ENCODE measurements around the gene COQ8A.

DNA sequence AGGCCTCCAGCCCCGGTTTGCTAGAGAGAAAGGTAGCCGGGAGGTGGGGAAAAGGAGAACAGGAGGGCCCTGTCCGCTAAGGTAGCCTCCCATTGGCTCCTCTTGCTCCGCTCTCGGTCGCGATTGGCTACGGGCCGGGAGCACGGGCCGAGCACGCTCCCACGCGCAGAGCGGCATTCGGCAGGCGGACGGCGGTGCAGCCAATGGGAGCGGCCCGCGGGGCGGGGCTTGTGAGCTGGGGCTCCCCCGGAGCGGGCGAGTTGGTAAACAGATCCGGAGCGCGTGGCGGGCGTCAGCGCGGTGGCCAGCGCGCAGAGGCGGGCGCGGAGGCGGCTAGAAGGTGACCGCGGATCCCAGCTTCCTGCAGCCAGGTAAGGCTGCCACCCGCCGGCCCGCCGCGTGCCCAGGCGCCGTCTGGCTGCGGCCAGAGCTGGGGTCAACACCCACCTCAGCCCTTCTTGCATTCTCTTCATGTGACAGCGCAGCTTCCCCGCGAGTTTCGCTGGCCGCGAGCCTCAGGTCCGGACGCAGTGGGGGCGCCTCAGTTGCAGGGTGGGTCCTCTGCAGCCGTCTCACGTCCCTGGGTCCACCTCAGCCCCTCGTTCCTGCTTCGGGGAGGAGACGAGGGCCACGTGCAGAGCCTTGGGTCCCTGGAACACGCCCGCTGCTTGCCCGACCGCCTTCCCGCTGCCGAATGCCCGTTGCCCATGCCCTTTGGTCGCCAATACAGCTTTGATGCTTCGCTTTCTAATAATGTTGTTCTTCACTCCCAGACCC is at the start of gene COQ8A:
- TF ChIP-seq EP300 (IDR thresholded peaks at IDR 0.05; ENCODE audit: borderline replicate concordance) (no peak), TEAD4 (IDR thresholded peaks at IDR 0.05) (no peak), RAD21 (IDR thresholded peaks at IDR 0.05; ENCODE audit: low read depth) (no peak), CREB1 (IDR thresholded peaks at IDR 0.05; ENCODE audit: low read depth) (no peak; the same call in 1 of the 2 replicates), TAF1 (IDR thresholded peaks at IDR 0.05; ENCODE audit: low read depth) (no peak; the same call in 1 of the 2 replicates), EGR1 (IDR thresholded peaks at IDR 0.05) (peak; percentile 56)

All from Ishikawa (cell line).